ENCODE results near the gene INSL3. TPM values are rescaled to one million over a fixed set of nuclear protein-coding genes. Genes with fewer than 3 reads are reported as not detected.
A peak's percentile ranks its signal among the peaks of the same experiment; 100 is the strongest.

The INSL3 gene
- total RNA-seq, 4 donors from 2014 or later = not detected

DNA sequence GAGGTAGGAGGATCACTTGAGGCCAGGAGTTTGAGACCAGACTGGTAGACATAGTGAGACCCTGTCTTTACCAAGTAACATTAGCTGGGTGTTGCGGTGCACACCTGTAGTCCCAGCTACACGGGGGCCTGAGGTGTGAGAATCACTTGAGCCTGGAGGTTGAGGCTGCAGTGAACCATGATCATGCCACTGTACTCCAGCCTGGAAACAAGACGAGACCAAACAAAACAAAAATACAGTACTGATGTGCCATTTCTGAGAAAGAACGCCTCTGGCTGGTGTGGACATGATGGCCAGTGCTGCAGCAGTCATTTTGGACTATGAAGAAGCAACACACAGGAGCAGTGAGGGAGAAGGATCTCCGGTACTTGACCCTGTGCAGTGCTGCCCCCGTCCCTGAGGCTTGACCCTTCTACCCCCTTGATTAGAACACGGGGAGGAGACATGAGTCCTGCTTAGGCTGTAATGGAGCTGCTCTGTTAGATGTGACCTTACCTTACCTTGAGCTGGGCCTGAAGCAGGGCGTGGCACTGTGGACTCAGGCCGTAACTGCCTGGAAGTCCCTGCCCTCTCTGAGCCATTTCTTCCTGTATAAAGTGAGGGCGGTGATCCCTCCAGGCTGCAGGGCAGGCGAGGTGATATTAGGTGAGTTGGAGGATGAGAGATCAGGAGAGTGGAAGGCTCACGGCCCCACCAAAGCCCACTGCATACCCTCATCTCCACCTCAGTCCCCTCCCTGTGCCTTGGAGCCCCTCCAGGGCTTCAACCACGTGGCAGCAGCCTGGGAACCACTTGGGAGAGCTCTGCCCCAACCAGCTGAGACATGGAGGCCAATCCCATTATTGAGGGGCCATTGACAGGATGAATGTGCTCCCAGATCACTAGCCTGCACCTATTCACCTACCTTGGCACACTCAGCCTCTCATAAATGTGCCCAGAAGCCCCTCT lies 44.3 kb upstream of the INSL3 start:
- Histone ChIP-seq H3K36me3 (peaks cover 34 to 54% (median 51%) of the 10 kb centered on the region in 4 donors), H3K27me3 (peaks cover 0 to 13% (median 4%) of the 10 kb centered on the region in 4 donors), H3K4me3 (no peak overlapping the region), H3K27ac (replicated peaks in 1 of 4) (no peak overlapping the region), H3K4me1 (peaks cover 13 to 29% (median 17%) of the 10 kb centered on the region in 4 donors), H3K9me3 (no peaks in the 10 kb centered on the region)
- TF ChIP-seq POLR2AphosphoS5 (IDR thresholded peaks at IDR 0.05) = no peak
- no peak for TF ChIP-seq CTCF (IDR thresholded peaks at IDR 0.05)
- no peak for TF ChIP-seq POLR2A (IDR thresholded peaks at IDR 0.05; ENCODE audit: low read depth)
- TF ChIP-seq EP300 (IDR thresholded peaks at IDR 0.05) = no peak
- no peak for DNase-seq (ENCODE audit: extremely low spot score)
- WGBS = 70% methylated on average over 13 of the region's 13 CpGs
- intact Hi-C loops (cut with DNase I) = loop anchor here (2.0 kb wide), 1 partner anchor 65 kb away; no protein-coding TSS in a partner anchor

DNA sequence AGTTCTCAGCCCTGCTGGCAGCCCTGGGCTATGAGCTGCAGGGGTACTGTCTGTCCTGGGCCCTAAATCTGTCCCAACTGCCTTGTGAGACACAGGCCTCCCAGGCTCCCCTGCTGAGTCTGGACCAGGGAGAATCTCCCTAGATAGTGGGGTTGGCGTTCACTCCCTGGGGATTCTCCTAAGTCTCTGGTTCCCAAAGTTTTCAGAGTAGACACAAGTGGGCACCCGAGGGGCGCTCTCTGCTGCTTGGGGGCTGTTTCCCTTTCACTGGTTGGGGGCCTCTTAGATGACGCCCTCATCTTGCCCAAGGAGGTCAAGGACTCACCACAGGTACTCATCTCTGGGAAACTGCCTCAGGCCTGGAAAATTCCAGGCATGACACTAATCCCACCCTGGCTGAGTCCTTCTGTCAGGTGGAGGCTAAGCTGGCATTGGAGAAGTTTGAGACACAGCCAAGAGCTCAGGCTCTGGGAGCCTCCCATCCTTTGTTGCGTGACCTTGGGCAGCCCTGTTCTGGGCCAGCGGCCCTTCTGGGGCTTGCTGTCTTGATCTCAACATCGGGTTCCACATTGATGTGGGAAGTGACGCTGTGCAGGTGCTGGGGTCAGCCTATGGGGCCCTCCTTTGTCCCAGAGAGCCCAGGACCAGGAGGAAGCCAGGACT lies 42.3 kb upstream of the INSL3 start:
- TF ChIP-seq CTCF (IDR thresholded peaks at IDR 0.05) (no peak), POLR2AphosphoS5 (IDR thresholded peaks at IDR 0.05) (no peak), POLR2A (IDR thresholded peaks at IDR 0.05; ENCODE audit: low read depth) (no peak), EP300 (IDR thresholded peaks at IDR 0.05) (no peak)
- Histone ChIP-seq H3K27ac (replicated peaks in 1 of 4) (peak overlapping the region in 1 of 4 donors; percentile 36), H3K27me3 (no peaks in the 10 kb centered on the region), H3K36me3 (peaks cover 34 to 54% (median 51%) of the 10 kb centered on the region in 4 donors), H3K4me1 (peaks cover 19 to 39% (median 26%) of the 10 kb centered on the region in 4 donors), H3K9me3 (no peaks in the 10 kb centered on the region), H3K4me3 (no peak overlapping the region)
- DNase-seq (ENCODE audit: extremely low spot score) = no peak
- WGBS = 82% methylated on average over 4 of the region's 8 CpGs
- intact Hi-C loops (cut with DNase I) = loop anchor here (2.0 kb wide), 1 partner anchor 67 kb away; no protein-coding TSS in a partner anchor

GRCh38 chr19:17862711-17863519 lies 41.6 kb upstream of the INSL3 start:
- Histone ChIP-seq H3K36me3 (peaks cover 34 to 54% (median 51%) of the 10 kb centered on the region in 4 donors), H3K27me3 (no peaks in the 10 kb centered on the region), H3K27ac (replicated peaks in 1 of 4) (peak overlapping the region in 1 of 4 donors; percentile 36), H3K4me1 (peaks cover 19 to 39% (median 26%) of the 10 kb centered on the region in 4 donors), H3K4me3 (no peak overlapping the region), H3K9me3 (no peaks in the 10 kb centered on the region)
- intact Hi-C loops (cut with DNase I) = no loop called here
- WGBS = 83% methylated on average over 15 of the region's 31 CpGs
- no peak for TF ChIP-seq CTCF (IDR thresholded peaks at IDR 0.05)
- no peak for TF ChIP-seq EP300 (IDR thresholded peaks at IDR 0.05)
- no peak for TF ChIP-seq POLR2A (IDR thresholded peaks at IDR 0.05; ENCODE audit: low read depth)
- TF ChIP-seq POLR2AphosphoS5 (IDR thresholded peaks at IDR 0.05) = no peak
- no peak for DNase-seq (ENCODE audit: extremely low spot score)

GRCh38 chr19:17861542-17862402 lies 40.5 kb upstream of the INSL3 start:
- Histone ChIP-seq H3K4me3 (peak overlapping the region in 3 of 4 donors; percentile 77 to 90 (median 82)), H3K27ac (replicated peaks in 1 of 4) (peak overlapping the region in 1 of 4 donors; percentile 7), H3K27me3 (no peaks in the 10 kb centered on the region), H3K36me3 (peaks cover 34 to 54% (median 51%) of the 10 kb centered on the region in 4 donors), H3K4me1 (peaks cover 19 to 39% (median 26%) of the 10 kb centered on the region in 4 donors), H3K9me3 (no peaks in the 10 kb centered on the region)
- TF ChIP-seq POLR2A (IDR thresholded peaks at IDR 0.05; ENCODE audit: low read depth) (no peak), CTCF (IDR thresholded peaks at IDR 0.05) (no peak), EP300 (IDR thresholded peaks at IDR 0.05) (no peak), POLR2AphosphoS5 (IDR thresholded peaks at IDR 0.05) (no peak)
- DNase-seq (ENCODE audit: extremely low spot score) = no peak
- 74% methylated on average over 11 of the region's 23 CpGs for WGBS
- intact Hi-C loops (cut with DNase I) = no loop called here
